ENCODE data around the gene SARS2.

DNA sequence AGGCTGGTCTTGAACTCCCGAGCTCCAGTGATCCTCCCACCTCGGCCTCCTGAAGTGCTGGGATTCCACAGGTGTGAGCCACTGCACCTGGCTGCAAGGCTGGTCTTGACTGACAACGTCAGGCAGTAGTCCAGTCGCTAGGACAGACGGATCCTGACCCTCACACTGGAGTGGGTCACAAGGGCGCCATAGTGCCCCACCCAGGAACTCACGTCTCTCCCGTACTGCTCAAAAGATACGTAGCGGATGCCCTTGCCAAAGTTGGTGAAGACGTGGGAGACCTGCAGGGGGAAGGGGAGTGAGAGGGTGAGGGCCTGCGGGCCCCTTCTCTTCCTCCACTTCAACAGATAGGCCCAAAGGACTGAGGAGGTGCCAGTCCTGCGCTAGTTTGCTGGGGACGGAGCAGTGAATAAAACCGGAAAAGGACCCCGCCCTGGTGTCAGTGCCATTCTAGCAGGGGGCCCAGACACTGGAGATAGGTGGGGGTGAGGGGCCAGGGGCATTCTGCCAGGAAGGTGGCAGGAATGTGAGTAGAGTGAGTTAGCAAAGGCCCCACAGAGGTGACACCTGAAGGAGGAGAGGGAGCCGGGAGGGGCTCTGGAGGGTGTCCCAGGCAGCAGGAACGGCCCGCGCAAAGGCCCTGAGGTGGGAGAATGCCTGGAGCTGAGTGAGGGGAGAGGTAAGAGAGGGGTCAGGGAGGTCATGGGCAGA is 12.1 kb upstream of the SARS2 start:
- no peak for TF ChIP-seq CTCF (IDR thresholded peaks at IDR 0.05; ENCODE audit: low read depth, low read length)
- TF ChIP-seq POLR2A (IDR thresholded peaks at IDR 0.05; ENCODE audit: extremely low read depth, insufficient read length), result no peak
- TF ChIP-seq MYC (IDR thresholded peaks at IDR 0.05; ENCODE audit: low read depth, low read length), result no peak
- no peak for TF ChIP-seq MAX (IDR thresholded peaks at IDR 0.05; ENCODE audit: low read depth, low read length)
